HL-60 (cell line): ENCODE measurements around the gene KRT36.

ENCODE experiments used
- DNase-seq, 2 experiments: peaks; one replicate each; pipeline ENCODE4 v3.0.0-alpha.2; 2010 to 2020; ENCODE audit warnings: low read depth in 1 of 2, low spot score in 1 of 2
- H3K27ac ChIP-seq: fragments of 250-450 bp; sonication (Bioruptor Pico); replicated peaks from 2 replicates; pipeline ENCODE4 v1.5.1; 2020; ENCODE audit warnings: mild to moderate bottlenecking, moderate library complexity
- H3K27me3 ChIP-seq: fragments of 250-450 bp; sonication (Bioruptor Pico); 2 replicates; pipeline ENCODE4 v1.5.1; 2021; ENCODE audit warnings: mild to moderate bottlenecking, moderate library complexity; ENCODE audit not compliant: insufficient read depth, poor library complexity, severe bottlenecking
- H3K4me3 ChIP-seq: replicated peaks from 2 replicates; pipeline ENCODE4 v1.5.1; 2011; ENCODE audit warnings: mild to moderate bottlenecking, control low read depth, low read length; ENCODE audit not compliant: insufficient read depth
- CTCF ChIP-seq: IDR thresholded peaks from one replicate; pipeline ENCODE4 v1.5.1; 2011; ENCODE audit warnings: low read length, control low read depth, inconsistent platforms; ENCODE audit not compliant: insufficient read depth
- GABPA ChIP-seq: IDR thresholded peaks from 2 replicates; pipeline ENCODE4 v1.6.1; 2012; ENCODE audit warnings: low read depth
- POLR2AphosphoS5 ChIP-seq: IDR thresholded peaks from 2 replicates; pipeline ENCODE4 v1.6.1; 2012; ENCODE audit warnings: low read depth
- REST ChIP-seq: IDR thresholded peaks from 2 replicates; pipeline ENCODE4 v1.6.1; 2012; ENCODE audit warnings: low read depth; ENCODE audit not compliant: insufficient replicate concordance
- SPI1 ChIP-seq: IDR thresholded peaks from 2 replicates; pipeline ENCODE4 v1.6.1; 2012; ENCODE audit warnings: low read depth, mild to moderate bottlenecking, borderline replicate concordance

Gene KRT36

GRCh38 chr17:41475421-41475820, 14.3 kb downstream of the KRT36 start:
- H3K27ac ChIP-seq: no peak overlapping the region
- H3K27me3 ChIP-seq: no peaks in the 10 kb centered on the region
- H3K4me3 ChIP-seq: no peak overlapping the region
- DNase-seq: no peak
- TF ChIP-seq REST (no peak), CTCF (no peak), SPI1 (no peak), POLR2AphosphoS5 (no peak), GABPA (no peak)

GRCh38 chr17:41474863-41475262, 14.8 kb downstream of the KRT36 start:
- H3K27me3 ChIP-seq: no peaks in the 10 kb centered on the region
- DNase-seq: no peak
- no peak overlapping the region for H3K4me3 ChIP-seq
- no peak for TF ChIP-seq GABPA
- no peak overlapping the region for H3K27ac ChIP-seq

- H3K4me3 ChIP-seq: no peak overlapping the region
Observed at GRCh38 chr17:41468346-41468745, 21.4 kb downstream of the KRT36 start.

More at GRCh38 chr17:41468346-41468745, 21.4 kb downstream of the KRT36 start:
- Histone ChIP-seq H3K27ac (no peak overlapping the region), H3K27me3 (no peaks in the 10 kb centered on the region)
- no peak for DNase-seq
- TF ChIP-seq CTCF (no peak), GABPA (no peak), REST (no peak), SPI1 (no peak), POLR2AphosphoS5 (no peak)
